WI38 (cell line): ENCODE data around the gene MYLK.

Experiments used
- H3K4me3 ChIP-seq: 2 replicates; pipeline ENCODE4 v1.5.1; 2011; ENCODE audit warnings: low read depth, mild to moderate bottlenecking, control low read depth, low read length
- CTCF ChIP-seq: IDR thresholded peaks from 2 replicates; pipeline ENCODE4 v1.5.1; 2012; ENCODE audit warnings: low read depth, mild to moderate bottlenecking, control low read depth, low read length

MYLK gene

GRCh38 chr3:123679712-123680386 lies 204.3 kb downstream of the MYLK start:
- no peak overlapping the region for H3K4me3 ChIP-seq
- TF ChIP-seq CTCF = no peak

GRCh38 chr3:123678108-123678511 lies 206.0 kb downstream of the MYLK start:
- H3K4me3 ChIP-seq = no peak overlapping the region
- TF ChIP-seq CTCF = no peak

- no peak for TF ChIP-seq CTCF
- no peak overlapping the region for H3K4me3 ChIP-seq
Measured at GRCh38 chr3:123672429-123673146, 211.5 kb downstream of the MYLK start.

GRCh38 chr3:123670743-123671142 lies 213.4 kb downstream of the MYLK start:
- H3K4me3 ChIP-seq = no peak overlapping the region
- TF ChIP-seq CTCF = no peak

DNA sequence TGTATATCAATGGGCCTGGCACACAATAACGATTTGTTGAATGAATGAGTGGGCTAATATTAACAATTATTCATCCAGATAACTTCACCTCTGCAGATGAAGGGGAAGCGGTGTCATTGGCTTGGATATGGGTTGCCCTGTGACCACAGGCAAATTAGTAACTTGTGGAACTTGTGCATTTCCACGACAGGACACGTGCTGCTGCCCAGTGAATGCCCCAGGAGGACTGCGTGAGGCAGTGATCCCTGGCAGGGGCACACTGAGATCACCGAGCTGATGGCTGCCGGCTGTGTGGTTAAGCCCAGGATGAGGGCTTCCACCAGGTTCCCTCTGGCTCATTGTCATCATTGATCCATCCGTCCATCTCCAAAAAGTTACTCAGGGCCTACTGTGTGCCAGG lies 215.2 kb downstream of the MYLK start:
- H3K4me3 ChIP-seq = no peak overlapping the region

GRCh38 chr3:123667784-123668183 lies 216.3 kb downstream of the MYLK start:
- no peak for TF ChIP-seq CTCF
- H3K4me3 ChIP-seq = no peak overlapping the region

More for the DNA sequence above, 215.2 kb downstream of the MYLK start:
- no peak for TF ChIP-seq CTCF

DNA sequence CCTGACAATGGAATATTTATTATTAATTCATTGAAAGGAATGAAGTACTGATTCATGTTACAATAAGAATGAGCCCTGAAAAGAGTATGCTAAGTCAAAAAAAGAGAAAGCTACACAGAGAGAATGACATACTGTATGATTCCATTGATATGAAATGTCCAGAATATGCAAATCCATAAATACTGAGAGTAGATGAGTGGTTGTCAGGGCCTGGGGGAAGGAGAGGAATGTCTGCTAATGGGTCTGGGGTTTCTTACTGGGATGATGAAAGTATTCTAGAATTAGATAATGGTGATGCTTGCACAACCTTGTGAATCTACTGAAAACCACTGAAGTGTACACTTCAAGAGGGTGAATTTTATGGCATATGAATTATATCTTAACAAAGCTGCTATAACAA lies 219.4 kb downstream of the MYLK start:
- no peak overlapping the region for H3K4me3 ChIP-seq
- TF ChIP-seq CTCF = no peak
